Fibroblast of skin of right quadriceps (primary cell): ENCODE data around the gene AADAT.
A peak's percentile ranks its signal among the peaks of the same experiment; 100 is the strongest.

ENCODE experiments used
- DNase-seq: peaks from one replicate; pipeline ENCODE4 v3.0.0-alpha.2; 2013

AADAT gene

GRCh38 chr4:170026253-170027021 lies 63.3 kb downstream of the AADAT start, which contains the start of gene MFAP3L:
MFAP3L (minus strand) TSS chr4:170026395; CDS start chr4:170005877, 20,518 bp downstream.
- DNase-seq, result peak; percentile 92

- no peak for DNase-seq
Observed at GRCh38 chr4:170025523-170026252, 64.1 kb downstream of the AADAT start.

- DNase-seq, result no peak
Observed at GRCh38 chr4:170022211-170022610, 67.5 kb downstream of the AADAT start.

- no peak for DNase-seq
Observed at GRCh38 chr4:170017252-170017651, 72.5 kb downstream of the AADAT start.

- no peak for DNase-seq
Observed at GRCh38 chr4:170015285-170015684, 74.5 kb downstream of the AADAT start.

- peak; percentile 61 for DNase-seq
Observed at GRCh38 chr4:170014359-170015011, 75.3 kb downstream of the AADAT start.

- DNase-seq, result no peak
Observed at GRCh38 chr4:170012629-170012958, 77.2 kb downstream of the AADAT start.

- no peak for DNase-seq
Observed at GRCh38 chr4:170011921-170012628, 77.7 kb downstream of the AADAT start.
